Right lobe of liver (tissue), 6 donors: ENCODE measurements around the gene C1GALT1. TPM values are rescaled to one million over a fixed set of nuclear protein-coding genes. Genes with fewer than 3 reads are reported as not detected.

Source experiments
- ATAC-seq, 4 donors: fragments of 200-7000 bp; cut with Tn5 transposase; one replicate each; pipeline ENCODE4 v1.9.1; 2020; ENCODE audit warnings: mild to moderate bottlenecking in 4 of 4, moderate library complexity in 4 of 4
- DNase-seq, 3 donors: peaks; one replicate each; pipeline ENCODE4 v3.0.0-alpha.2; 2020
- H3K27ac ChIP-seq, 3 donors: fragments of 200-600 bp; one replicate each; pipeline ENCODE4 v1.8.0; 2022
- H3K27me3 ChIP-seq, 2 donors: fragments of 200-600 bp; one replicate each; pipeline ENCODE4 v1.8.0; 2022
- H3K36me3 ChIP-seq, 4 donors: fragments of 200-600 bp; sonication (generic) in 1 of 4; one replicate each; pipeline versions ENCODE4 v1.5.1 to v1.8.0; 2017 to 2022; ENCODE audit warnings: control low read depth in 1 of 4
- H3K4me1 ChIP-seq, 4 donors: fragments of 200-600 bp; sonication (generic) in 1 of 4; one replicate each; pipeline versions ENCODE4 v1.5.1 to v1.8.0; 2017 to 2022; ENCODE audit warnings: control low read depth in 1 of 4
- H3K4me3 ChIP-seq, 3 donors: fragments of 200-600 bp; one replicate each; pipeline ENCODE4 v1.8.0; 2022
- H3K9me3 ChIP-seq, 4 donors: fragments of 200-600 bp; sonication (generic) in 1 of 4; one replicate each; pipeline versions ENCODE4 v1.5.1 to v1.8.0; 2017 to 2022; ENCODE audit warnings: control low read depth in 1 of 4
- POLR2A ChIP-seq: fragments of 450-650 bp; IDR thresholded peaks from one replicate; pipeline ENCODE4 v1.6.1; 2017; ENCODE audit warnings: antibody characterized with exemption, mild to moderate bottlenecking
- WGBS: methylation state at CpG from one replicate; pipeline ENCODE4 v1.1.6; 2018; ENCODE audit warnings: low coverage, low lambda C conversion rate; ENCODE audit not compliant: insufficient coverage; ENCODE audit errors: missing lambda C conversion rate; 5-methylcytosine and 5-hydroxymethylcytosine counted together
- intact Hi-C, 2 donors: fragments of 100-400 bp; cut with DNase I; formaldehyde crosslinking; loops; one replicate each; pipeline versions ENCODE4 v1.11.2 to v1.14.1; 2022
- total RNA-seq, 6 experiments: library from RNA; depleted of rRNA in 2 of 6; stranded (reverse); fragments of >200 nt in 2 of 6; fragmentation: NEBNext Ultra II Directional in 3 of 6; extraction: Animal tissue kit (Norgen Biotek cat#: 25700) in 3 of 6; gene quantifications; one replicate each; pipeline versions ENCODE4 v1.1.0 to v1.2.4, GENCODE V29; 2016 to 2023
- TF ChIP-seq, protein P1 (sequence below), 4 donors: fragments of 200-600 bp in 3 of 4; fragments of 450-650 bp in 1 of 4; IDR thresholded peaks; one replicate each; pipeline versions ENCODE4 v1.5.1 to v1.8.0; 2016 to 2022; ENCODE audit warnings: antibody characterized with exemption in 4 of 4, mild to moderate bottlenecking in 2 of 4
- donor health status: DM: no; HTN: yes; CAD: no.
- donor health status: DM: no; HTN: no; CAD: no.
- donor health status: DM: no; HTN: no; CAD: no.
- donor health status: DM: no; HTN: yes; CAD: no.
- donor health status: DM: no; HTN: yes; CAD: no.

C1GALT1 gene
- total RNA-seq, 6 experiments from 2014 or later: 10.1 to 16.6 (median 13.1) TPM

DNA sequence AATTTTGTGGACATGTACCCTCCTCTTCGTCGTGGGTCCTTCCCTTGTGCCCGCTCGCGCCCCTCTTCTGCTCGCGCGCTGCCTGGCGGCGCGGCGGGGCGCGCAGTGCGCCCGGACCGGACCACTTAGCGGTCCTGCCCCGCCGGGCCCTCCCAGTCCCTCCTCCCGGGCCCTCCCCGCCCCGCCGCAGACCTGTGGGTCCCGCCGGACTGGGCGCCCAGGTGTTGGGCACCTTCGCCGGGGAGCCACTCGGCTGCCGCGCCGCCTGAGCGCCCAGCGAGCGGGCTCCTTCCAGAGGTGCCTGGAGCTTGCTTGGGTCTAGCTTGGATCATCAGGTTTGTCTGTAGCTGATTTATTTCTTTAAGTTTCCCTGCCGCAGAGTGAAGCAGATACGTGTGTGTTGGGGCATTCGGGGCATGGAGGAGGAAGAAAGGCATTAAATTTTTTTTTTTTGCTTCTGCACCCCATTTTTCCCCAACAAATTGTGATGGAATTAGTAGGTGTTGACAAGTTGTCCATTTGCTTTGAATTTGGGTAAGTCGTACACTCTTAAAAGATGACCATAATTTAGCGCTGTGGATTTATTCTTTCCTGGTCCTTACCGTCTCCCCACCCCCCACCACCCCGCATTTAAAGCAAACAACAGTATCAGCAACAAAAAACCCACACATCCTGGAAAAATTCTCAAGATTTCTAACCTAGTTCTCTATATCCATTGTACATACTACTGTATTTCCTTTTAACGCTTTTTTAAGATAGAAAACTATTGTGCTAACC, 905 bp downstream of the C1GALT1 start:
- no peak for TF ChIP-seq POLR2A
- TF ChIP-seq, protein P1, sequence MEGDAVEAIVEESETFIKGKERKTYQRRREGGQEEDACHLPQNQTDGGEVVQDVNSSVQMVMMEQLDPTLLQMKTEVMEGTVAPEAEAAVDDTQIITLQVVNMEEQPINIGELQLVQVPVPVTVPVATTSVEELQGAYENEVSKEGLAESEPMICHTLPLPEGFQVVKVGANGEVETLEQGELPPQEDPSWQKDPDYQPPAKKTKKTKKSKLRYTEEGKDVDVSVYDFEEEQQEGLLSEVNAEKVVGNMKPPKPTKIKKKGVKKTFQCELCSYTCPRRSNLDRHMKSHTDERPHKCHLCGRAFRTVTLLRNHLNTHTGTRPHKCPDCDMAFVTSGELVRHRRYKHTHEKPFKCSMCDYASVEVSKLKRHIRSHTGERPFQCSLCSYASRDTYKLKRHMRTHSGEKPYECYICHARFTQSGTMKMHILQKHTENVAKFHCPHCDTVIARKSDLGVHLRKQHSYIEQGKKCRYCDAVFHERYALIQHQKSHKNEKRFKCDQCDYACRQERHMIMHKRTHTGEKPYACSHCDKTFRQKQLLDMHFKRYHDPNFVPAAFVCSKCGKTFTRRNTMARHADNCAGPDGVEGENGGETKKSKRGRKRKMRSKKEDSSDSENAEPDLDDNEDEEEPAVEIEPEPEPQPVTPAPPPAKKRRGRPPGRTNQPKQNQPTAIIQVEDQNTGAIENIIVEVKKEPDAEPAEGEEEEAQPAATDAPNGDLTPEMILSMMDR (IDR thresholded peaks at IDR 0.05): no peak
- peaks cover 0 to 20% (median 10%) of the 10 kb centered on the region in 4 donors for H3K4me1 ChIP-seq
- WGBS: 5% methylated on average over 8 of the region's 44 CpGs
- peak overlapping the region; percentile 80 to 89 (median 84) for H3K4me3 ChIP-seq
- DNase-seq (peak; percentile 79 to 84 (median 84)), ATAC-seq (peak; percentile 55 to 74 (median 70))
- intact Hi-C loops: no loop called here
- no peaks in the 10 kb centered on the region for H3K27me3 ChIP-seq
- no peaks in the 10 kb centered on the region for H3K36me3 ChIP-seq
- H3K27ac ChIP-seq: peak overlapping the region; percentile 96
- H3K9me3 ChIP-seq: no peaks in the 10 kb centered on the region

DNA sequence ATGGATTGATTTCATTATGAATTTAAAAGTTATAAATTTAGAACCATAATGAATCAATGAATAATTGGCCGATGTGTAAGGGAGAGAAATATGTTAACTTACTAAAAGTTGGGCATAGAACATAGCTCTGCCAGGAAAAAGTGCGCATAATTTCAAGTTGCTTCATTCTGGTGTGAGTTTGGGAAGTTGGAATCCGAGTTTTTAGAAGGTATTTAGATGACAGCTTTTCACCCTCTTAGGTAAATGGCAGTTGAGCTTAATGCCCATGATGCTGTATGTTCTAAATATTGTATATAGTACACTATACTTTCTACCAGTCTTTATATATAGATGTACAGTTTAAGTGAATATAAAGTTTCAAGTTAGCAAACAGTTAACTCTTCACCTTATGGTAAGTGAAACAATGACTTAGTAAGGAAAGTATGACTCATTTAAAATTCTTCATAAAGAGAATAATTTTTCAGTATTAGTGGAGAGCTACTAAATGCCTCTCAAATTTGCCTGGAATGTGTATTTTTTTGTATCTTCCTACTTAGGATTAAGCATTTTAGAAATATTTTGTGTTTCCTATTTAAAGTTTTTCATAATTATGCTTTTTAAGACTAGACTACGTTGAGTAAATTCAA, 1.6 kb downstream of the C1GALT1 start:
- ATAC-seq (no peak), DNase-seq (no peak)
- 45% methylated on average over 4 of the region's 4 CpGs for WGBS
- Histone ChIP-seq H3K27ac (peak overlapping the region in 1 of 3 donors; percentile 96), H3K9me3 (no peaks in the 10 kb centered on the region), H3K27me3 (no peaks in the 10 kb centered on the region), H3K4me1 (peaks cover 0 to 20% (median 10%) of the 10 kb centered on the region in 4 donors), H3K4me3 (peak overlapping the region; percentile 80 to 89 (median 84)), H3K36me3 (no peaks in the 10 kb centered on the region)
- intact Hi-C loops: no loop called here
- TF ChIP-seq POLR2A: no peak
- TF ChIP-seq, protein P1 (IDR thresholded peaks at IDR 0.05): no peak

DNA sequence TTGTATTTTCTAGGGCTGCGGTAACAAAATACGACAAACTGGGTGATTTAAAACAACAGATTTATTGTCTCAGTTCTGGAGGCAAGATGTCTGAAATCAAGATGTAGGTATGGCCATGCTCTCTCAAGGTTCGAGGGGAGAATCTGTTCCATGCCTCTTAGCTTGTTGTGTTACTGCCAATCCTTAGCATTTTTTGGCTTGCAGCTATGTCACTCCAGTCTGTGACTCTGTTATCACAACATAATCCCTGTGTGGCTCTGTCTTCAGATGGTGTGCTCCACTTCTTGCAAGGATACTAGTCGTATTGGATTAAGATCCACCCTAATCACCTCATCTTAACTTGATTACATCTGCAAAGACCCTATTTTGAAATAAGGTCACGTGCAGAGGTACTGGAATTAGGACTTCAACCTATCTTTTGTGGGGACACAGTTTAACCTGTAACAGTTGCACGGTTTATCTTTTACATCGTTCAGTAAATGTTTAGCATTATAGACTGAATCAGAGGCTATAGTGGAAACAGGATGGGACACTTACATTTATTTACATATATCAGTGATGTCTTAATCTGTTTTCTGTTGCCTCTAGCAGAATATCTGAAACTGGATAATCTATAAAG, 3.1 kb downstream of the C1GALT1 start:
- Histone ChIP-seq H3K4me3 (no peak overlapping the region), H3K27ac (no peak overlapping the region), H3K36me3 (no peaks in the 10 kb centered on the region), H3K9me3 (no peaks in the 10 kb centered on the region), H3K4me1 (peaks cover 0 to 20% (median 10%) of the 10 kb centered on the region in 4 donors), H3K27me3 (no peaks in the 10 kb centered on the region)
- ATAC-seq (no peak), DNase-seq (no peak)
- WGBS: 64% methylated on average over 7 of the region's 7 CpGs
- no peak for TF ChIP-seq POLR2A
- TF ChIP-seq, protein P1 (IDR thresholded peaks at IDR 0.05): no peak
- intact Hi-C loops: no loop called here

DNA sequence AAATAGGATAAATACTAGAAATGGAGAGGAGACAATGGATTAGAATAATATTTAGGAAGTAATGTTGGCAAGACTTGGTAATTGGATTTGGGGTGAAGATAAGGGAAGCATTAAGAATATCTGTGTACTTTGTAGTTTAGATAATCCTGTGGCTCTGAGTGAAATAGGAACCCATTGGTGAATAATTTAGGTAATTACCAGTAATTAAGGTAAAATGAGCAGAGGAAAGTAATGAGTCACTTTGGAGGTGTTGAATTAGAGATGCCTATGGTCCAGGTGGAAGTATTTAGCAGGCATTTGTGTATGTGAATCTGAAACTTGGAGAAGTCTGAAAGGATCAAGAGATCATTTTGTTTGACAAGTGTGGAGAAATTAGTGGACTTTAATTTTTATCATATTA, 5.7 kb downstream of the C1GALT1 start:
- intact Hi-C loops: no loop called here
- no peak overlapping the region for H3K27ac ChIP-seq
- no peak for DNase-seq
- H3K36me3 ChIP-seq: no peaks in the 10 kb centered on the region
- no peaks in the 10 kb centered on the region for H3K9me3 ChIP-seq
- ATAC-seq: no peak
- H3K4me3 ChIP-seq: no peak overlapping the region
- H3K27me3 ChIP-seq: no peaks in the 10 kb centered on the region
- peaks cover 0 to 20% (median 10%) of the 10 kb centered on the region in 4 donors for H3K4me1 ChIP-seq
- TF ChIP-seq, protein P1 (IDR thresholded peaks at IDR 0.05): no peak
- TF ChIP-seq POLR2A: no peak
